ENCODE measurements around the gene CFAP20. TPM values are rescaled to one million over a fixed set of nuclear protein-coding genes. Genes with fewer than 3 reads are reported as not detected.

The CFAP20 gene
- total RNA-seq, 1 experiment from 2014 or later, result 59.7 TPM

GRCh38 chr16:58082381-58082780 lies 46.8 kb downstream of the CFAP20 start:
- ChIA-PET CTCF (no interaction called here), RAD21 (ENCODE audit: low non-redundant PET in 1 of 2, low total read pairs in 2 of 2, uncharacterized antibody in 2 of 2, unreplicated experiment in 2 of 2) (no interaction called here), POLR2A (no interaction called here)
- Histone ChIP-seq H3K27me3 (ENCODE audit: insufficient read depth, low read length) (no peaks in the 10 kb centered on the region), H3K4me1 (ENCODE audit: control insufficient read depth in 1 of 2, insufficient read depth in 2 of 2, low read length in 2 of 2) (no peaks in the 10 kb centered on the region), H3K4me2 (ENCODE audit: low read length) (no peak overlapping the region), H3K27ac (ENCODE audit: low read depth, low read length) (no peak overlapping the region), H3K4me3 (replicated peaks in 1 of 2; ENCODE audit: low read depth in 1 of 2, low read length in 2 of 2) (no peak overlapping the region), H2AFZ (ENCODE audit: low read depth, low read length, poor library complexity, severe bottlenecking) (no peak overlapping the region), H3K79me2 (ENCODE audit: insufficient read depth, low read length) (no peaks in the 10 kb centered on the region), H3K9me2 (ENCODE audit: insufficient read depth) (no peaks in the 10 kb centered on the region), H4K20me1 (ENCODE audit: insufficient read depth) (no peaks in the 10 kb centered on the region), H3K9ac (ENCODE audit: low read length) (no peak overlapping the region), H3K36me3 (ENCODE audit: control insufficient read depth in 1 of 2, insufficient read depth in 2 of 2, low read length in 2 of 2) (no peaks in the 10 kb centered on the region), H3K9me3 (ENCODE audit: control insufficient read depth in 1 of 2, insufficient read depth in 1 of 2, low read depth in 1 of 2, low read length in 2 of 2) (no peaks in the 10 kb centered on the region)
- BruUV-seq (replicated peaks), result no TSS peak
- intact Hi-C loops (cut with micrococcal nuclease), result no loop called here
- ATAC-seq (no peak), DNase-seq (ENCODE audit: low read depth, low spot score) (no peak)
- TF ChIP-seq, protein P1, sequence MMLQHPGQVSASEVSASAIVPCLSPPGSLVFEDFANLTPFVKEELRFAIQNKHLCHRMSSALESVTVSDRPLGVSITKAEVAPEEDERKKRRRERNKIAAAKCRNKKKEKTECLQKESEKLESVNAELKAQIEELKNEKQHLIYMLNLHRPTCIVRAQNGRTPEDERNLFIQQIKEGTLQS (IDR thresholded peaks at IDR 0.05), result no peak
- TF ChIP-seq EGR1 (IDR thresholded peaks at IDR 0.05; ENCODE audit: low read depth), result no peak
- no peak for TF ChIP-seq EZH2phosphoT487 (IDR thresholded peaks at IDR 0.05; ENCODE audit: borderline replicate concordance)
- no peak for TF ChIP-seq ZNF274 (IDR thresholded peaks at IDR 0.05; ENCODE audit: low read depth, low read length)
- no peak for TF ChIP-seq YY1 (IDR thresholded peaks at IDR 0.05; ENCODE audit: extremely low read depth, insufficient replicate concordance, low read depth, low read length)
- no peak for TF ChIP-seq CTCF (IDR thresholded peaks at IDR 0.05 in 2 of 3, conservative IDR thresholded peaks at IDR 0.05 in 1 of 3; ENCODE audit: borderline replicate concordance in 1 of 3, insufficient read depth in 1 of 3, low read depth in 2 of 3, low read length in 2 of 3)
- TF ChIP-seq RAD21 (IDR thresholded peaks at IDR 0.05; ENCODE audit: low read depth), result no peak
- no peak for TF ChIP-seq FOSL1 (IDR thresholded peaks at IDR 0.05; ENCODE audit: low read depth)
- no peak for TF ChIP-seq ZFX (IDR thresholded peaks at IDR 0.05)
- TF ChIP-seq CBX3 (IDR thresholded peaks at IDR 0.05; ENCODE audit: low read depth), result no peak
- no peak for TF ChIP-seq TCF7L2 (IDR thresholded peaks at IDR 0.05; ENCODE audit: borderline replicate concordance, extremely low read depth, insufficient read depth, insufficient read length)
- TF ChIP-seq CEBPB (IDR thresholded peaks at IDR 0.05; ENCODE audit: low read depth), result no peak
- TF ChIP-seq, protein P2, sequence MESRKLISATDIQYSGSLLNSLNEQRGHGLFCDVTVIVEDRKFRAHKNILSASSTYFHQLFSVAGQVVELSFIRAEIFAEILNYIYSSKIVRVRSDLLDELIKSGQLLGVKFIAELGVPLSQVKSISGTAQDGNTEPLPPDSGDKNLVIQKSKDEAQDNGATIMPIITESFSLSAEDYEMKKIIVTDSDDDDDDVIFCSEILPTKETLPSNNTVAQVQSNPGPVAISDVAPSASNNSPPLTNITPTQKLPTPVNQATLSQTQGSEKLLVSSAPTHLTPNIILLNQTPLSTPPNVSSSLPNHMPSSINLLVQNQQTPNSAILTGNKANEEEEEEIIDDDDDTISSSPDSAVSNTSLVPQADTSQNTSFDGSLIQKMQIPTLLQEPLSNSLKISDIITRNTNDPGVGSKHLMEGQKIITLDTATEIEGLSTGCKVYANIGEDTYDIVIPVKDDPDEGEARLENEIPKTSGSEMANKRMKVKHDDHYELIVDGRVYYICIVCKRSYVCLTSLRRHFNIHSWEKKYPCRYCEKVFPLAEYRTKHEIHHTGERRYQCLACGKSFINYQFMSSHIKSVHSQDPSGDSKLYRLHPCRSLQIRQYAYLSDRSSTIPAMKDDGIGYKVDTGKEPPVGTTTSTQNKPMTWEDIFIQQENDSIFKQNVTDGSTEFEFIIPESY (IDR thresholded peaks at IDR 0.05; ENCODE audit: extremely low read depth, insufficient replicate concordance, low read length), result no peak
- TF ChIP-seq REST (IDR thresholded peaks at IDR 0.05; ENCODE audit: low read depth), result no peak
- TF ChIP-seq SP1 (IDR thresholded peaks at IDR 0.05; ENCODE audit: low read depth), result no peak
- TF ChIP-seq JUND (IDR thresholded peaks at IDR 0.05), result no peak

All from HCT116 (cell line).